Dermis microvascular lymphatic vessel endothelial cell (primary cell): ENCODE results near the gene PNLDC1. TPM values are rescaled to one million over a fixed set of nuclear protein-coding genes. Genes with fewer than 3 reads are reported as not detected.

Experiments used
- DNase-seq, 2 donors: peaks; one replicate each; pipeline versions ENCODE4 v3.0.0 to v3.0.0-alpha.2; 2010; ENCODE audit warnings: low read depth in 2 of 2
- total RNA-seq: library from RNA; depleted of rRNA; stranded (reverse); fragments of >200 nt; gene quantifications from 2 replicates; pipeline ENCODE4 v1.2.1, GENCODE V29; 2014

The PNLDC1 gene, protein sequence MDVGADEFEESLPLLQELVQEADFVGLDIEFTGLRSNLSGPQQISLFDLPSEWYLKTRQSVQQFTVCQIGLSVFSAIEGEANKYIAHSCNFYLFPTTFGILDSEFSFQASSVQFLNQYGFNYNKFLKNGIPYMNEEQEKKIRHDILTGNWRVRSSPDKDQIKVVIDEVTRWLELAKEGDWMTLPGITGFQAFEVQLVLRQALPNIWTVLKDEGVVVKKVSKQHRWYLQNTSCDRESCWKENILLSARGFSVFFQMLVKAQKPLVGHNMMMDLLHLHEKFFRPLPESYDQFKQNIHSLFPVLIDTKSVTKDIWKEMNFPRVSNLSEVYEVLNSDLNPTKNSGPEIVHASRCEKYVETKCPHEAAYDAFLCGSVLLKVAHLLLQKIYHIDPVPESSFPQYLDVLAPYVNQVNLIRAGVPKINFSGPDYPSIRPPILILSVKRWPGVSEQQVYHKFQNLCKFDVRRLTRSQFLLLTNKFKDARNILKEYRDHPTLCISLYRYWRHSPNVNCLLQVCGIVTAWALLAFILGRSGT
- not detected in 2 replicates for total RNA-seq

DNA sequence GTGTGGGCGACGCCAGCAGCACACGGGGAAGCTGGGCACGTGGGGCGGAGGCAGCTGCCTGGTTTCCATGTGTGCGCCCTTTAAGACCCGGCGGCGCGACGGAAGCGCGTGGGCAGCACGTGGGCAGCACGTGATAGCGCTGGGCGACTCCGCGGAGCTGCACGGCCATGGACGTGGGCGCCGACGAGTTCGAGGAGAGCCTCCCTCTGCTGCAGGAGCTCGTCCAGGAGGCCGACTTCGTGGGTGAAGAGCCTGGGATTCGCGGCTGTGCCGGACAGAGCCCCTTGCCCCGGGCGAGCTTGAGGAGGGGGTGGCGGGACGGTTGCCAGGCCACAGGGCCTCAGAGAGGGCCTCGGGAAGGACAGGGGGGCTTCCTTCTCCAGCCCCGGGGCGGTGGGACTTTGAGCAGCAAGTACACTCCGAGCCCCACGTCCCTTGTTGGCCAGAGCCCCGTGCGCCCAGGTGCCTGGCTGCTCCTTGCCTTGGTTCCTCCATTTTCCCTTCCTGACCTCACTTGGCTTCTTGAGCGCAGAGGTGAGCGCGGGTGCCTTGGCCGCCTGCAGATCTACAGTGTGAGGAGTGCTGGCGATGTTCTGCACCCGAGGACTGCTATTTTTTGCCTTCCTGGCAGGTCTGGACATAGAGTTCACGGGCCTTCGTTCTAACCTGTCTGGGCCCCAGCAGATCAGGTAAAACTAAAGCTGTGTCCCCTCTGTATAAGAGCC, at the start of gene PNLDC1:
PNLDC1 (plus strand) TSS at position 136 of the 725 bp plus-strand sequence; CDS start at position 168, 32 bp downstream.
- DNase-seq = no peak

DNA sequence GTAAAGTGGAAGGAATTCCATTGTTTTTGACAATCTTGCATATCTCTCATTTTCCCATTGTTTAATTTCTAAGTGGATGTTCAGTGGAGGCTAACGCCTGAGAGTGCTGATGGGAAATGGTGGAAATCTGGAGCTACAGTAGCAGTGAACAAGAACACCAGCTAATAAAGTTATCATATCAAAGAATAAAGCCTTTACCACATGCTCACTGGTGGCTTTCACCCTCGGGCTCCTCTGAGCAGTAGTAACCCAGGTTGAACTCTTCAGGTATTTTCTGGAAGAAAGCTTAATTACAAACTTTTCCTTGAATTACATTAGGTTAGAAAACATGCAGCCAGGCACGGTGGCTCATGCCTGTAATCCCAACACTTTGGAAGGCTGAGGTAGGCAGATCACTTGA, 48.6 kb upstream of the PNLDC1 start:
- DNase-seq = no peak

DNA sequence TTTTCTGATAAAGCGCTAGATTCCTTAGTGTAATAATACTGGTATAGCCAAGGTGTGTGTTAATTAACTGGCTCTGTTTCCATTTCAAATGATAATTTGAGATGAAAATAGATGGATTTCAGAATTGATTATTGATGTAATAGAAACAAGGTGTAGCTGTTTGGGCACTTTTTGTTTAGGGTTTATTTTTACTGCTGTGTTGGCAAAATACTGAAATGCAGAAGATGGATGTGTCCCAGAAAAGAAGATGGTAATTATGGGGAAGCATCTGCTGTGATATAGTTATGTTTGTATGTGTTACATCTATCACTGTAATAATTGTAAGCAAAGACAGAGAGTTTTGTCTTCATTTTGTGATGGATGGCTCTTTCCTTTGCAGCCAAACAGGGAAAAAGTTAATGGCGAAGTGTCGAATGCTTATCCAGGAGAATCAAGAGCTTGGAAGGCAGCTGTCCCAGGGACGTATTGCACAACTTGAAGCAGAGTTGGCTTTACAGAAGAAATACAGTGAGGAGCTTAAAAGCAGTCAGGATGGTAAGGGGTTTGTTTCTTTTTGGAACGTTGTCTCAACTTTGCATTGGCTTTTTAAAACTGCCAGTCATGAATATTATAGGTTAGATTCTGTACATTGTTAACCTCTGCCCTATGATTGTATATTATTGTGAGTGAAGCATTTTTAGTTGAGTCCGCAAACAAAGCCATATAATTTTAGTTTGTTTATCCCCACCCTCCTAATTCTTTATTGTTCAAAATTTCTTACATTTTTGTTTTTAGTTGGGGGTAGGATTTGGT, 46.8 kb upstream of the PNLDC1 start:
- DNase-seq = no peak

DNA sequence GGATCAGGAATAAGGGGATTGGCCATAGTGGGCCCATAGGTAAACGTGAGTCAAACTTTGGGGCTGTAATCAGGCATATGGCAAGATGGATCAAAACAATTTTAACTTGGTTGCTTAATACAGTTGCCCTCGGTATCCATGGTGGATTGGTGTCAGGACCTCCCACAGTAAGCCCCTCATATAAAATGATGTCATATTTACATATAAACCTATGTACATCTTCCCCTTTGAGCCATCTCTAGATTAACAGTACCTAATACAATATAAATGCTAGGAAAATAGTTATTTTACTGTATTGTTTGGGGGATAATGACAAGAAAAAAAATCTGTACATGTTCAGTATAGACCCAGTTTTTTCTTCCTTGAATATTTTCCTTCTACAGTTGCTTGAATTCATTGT, 45.7 kb upstream of the PNLDC1 start:
- no peak for DNase-seq

DNA sequence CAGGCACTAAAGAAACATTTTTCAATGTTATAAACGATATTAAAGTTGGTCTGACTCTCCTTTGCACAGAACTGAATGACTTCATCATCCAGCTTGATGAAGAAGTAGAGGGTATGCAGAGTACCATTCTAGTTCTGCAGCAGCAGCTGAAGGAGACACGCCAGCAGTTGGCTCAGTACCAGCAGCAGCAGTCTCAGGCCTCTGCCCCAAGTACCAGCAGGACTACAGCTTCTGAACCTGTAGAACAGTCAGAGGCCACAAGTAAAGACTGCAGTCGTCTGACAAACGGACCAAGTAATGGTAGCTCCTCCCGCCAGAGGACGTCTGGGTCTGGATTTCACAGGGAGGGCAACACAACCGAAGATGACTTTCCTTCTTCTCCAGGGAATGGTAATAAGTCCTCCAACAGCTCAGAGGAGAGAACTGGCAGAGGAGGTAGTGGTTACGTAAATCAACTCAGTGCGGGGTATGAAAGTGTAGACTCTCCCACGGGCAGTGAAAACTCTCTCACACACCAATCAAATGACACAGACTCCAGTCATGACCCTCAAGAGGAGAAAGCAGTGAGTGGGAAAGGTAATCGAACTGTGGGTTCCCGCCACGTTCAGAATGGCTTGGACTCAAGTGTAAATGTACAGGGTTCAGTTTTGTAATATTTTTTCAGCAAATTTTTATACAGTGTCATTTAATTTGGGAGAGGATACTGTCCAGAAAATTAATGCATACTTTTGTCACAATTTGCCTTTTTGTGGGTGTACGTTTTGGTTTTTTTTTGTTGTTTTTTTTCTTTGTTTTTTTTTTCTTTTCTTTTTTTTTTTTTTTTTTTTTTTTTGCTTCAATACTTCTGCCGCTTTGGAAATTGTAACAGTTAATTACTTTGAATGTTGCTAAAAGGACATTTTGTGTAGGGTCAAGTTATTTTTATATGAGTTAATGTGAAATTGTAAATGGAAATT, 44.8 kb upstream of the PNLDC1 start:
- no peak for DNase-seq

DNA sequence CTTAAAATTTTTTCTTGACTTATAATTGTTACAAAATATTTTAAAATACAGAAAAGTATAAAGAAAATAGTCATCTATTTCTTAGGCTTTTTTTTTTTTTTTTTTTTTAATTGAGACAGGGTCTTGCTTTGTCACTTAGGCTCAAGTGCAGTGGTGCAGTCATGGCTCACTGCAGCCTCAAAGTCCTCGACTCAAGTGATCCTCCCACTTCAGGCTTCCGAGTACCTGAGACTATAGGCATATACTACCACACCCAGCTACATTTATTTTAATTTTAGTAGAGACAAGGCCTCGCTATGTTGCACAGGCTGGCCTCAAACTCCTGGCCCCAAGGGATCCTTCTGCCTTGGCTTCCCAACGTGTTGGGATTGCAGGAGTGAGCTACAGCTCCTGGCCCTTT, 43.6 kb upstream of the PNLDC1 start:
- no peak for DNase-seq

DNA sequence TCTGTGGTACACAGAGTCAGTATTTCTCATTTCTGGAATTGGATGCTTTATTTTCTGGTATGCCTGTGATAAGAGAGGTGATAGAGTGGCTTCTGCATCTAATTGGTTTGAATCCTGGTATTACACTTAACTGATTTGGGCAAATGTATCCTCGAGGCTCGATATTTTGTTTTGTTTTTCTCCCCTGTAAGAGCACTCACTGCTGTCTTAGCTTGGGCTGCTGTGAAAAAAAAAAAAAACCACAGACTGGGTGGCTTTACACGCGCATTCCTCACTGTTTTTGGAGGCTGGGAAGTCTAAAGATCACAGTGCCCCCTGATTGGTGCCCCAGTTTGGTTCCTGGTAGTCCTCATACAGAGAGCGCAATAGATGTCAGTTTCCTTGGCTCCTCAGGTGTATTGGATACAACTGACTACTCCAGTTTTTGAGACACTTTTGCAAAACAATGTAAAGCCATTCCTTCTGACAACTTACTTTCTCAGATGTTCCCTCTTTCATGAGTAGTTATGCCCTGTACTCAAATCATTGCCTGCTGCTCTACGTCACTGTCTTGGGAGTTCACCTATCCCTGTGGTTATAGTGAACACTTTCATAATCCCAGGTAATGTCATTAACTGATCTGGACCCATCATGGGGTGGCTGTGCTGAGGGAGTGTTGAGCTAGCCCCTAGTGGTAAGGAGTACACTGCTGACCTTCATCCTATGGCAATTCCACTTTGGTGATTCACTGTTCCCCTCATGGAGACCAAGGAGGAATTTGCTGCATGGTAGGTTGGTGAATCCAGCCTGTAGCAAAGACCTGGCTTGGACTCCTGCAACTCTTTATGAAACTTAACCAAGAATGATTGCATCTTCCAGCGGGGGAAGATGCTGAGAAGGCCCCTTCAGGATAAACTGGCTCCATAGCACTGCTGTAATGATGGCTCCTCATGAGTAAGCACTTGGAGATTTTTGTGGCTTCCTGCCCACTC, 41.8 kb upstream of the PNLDC1 start:
- no peak for DNase-seq

DNA sequence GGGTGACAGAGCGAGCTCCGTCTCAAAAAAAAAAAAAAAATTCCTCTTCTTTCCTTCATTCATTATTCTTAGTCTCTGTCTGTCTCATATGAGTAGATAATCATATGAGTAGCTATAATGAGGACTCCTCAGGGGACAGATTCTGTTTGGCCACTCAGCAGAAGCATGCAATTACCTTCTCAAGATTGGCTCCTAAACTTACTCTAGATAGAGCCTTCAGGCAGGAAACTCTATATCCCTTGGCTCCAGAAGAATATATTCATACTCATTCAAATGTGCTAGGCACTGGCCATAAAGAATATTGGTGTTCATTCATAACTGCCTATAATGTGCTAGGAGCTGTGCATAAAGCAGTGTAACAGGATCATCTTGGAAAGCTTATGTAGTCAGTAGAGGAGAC, 40.4 kb upstream of the PNLDC1 start:
- DNase-seq = no peak

DNA sequence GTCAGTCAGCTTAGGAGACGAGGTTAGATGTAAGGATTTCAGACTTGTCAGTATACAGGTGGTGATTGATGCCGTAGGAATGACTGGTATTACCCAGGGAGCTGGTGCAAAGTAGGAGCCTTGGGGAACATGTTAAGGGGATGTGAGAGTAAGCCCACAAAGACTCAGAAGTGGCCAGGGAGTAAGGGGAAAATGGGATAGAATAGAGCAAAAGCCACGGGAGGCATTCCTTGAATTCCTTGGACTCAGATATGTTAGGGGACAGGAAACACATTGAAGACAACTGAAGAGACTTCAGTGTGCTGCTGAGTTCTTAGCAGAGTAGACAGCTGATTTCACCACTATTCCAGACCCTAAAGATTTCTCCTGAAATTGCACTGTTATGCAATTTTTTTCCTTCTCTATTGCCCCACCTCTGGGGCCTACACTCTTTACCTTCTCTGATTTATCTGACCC, 39.4 kb upstream of the PNLDC1 start:
- DNase-seq = peak in 1 of 2 donors; percentile 40

DNA sequence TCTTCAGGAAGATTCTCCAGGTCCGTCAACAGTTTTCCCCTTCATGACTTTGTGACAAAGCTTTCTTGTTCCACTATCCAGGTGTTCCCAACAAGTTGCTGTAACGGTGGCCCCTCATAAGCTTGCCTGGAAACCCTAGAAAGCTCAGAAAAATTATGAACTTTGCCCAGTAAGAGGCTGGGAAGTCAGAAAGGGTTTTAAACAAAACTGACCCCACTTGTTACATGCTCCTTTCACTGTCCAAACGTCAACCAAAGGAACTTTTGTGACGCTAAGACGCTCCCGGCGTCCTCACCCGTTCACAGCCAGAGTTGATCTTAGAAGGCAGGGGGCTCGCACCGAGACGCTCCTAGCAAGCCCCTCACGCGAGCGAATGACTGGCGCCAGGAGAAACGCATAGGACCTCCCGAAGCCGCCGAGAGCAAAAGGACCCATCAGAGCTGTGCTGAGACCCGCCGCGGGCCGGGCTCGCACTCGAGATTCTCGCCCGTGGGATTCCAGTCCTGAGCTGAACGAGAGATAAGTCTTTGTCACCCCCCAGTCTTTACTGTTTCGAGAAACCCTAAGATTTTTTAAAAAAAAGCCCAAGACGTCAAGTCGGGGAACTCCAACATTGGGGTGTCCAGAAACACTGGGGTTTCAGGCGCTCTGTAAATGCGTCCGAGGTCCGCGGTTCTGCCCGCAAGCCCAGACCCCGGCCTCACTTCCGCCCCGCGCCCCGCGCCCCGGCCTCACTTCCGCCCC, 38.8 kb upstream of the PNLDC1 start:
- peak in 1 of 2 donors; percentile 37 for DNase-seq

DNA sequence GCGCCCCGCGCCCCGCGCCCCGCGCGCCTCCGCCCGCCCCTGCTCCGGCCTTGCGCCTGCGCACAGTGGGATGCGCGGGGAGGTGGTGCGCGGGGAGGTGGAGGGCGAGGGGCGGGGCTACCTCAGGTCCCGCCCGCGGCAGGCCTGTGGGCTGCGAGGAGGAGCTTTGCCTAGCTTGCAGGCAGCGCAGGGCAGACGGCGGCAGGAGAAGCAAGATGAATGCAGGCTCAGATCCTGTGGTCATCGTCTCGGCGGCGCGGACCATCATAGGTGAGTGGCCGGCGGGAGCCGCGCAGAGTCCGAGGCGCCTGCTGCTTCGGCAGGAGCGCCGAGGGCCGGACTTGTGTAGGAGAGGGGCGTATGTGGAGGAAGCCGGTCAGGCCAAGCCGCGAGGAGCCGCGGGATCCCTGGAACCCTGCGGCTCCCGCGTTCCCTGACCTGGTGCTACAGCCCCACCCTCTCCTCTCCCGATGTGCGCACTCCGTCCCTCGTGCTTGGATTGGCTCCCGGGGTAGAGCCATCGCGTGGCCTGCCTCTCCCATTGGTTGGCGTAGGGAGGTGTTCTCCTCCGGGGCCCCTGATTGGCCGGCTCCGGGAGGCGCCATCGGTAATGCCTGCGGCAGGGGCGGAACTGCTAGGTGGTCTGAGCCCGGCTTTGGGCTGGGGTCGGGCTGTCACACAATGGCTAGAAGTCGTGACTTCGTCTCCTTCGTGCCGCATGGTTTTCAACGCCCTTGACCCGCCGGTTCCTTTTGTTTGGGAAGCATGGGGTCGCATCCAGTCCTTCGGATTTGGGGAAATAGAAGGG, 38.0 kb upstream of the PNLDC1 start, which contains the start of gene ACAT2:
ACAT2 (plus strand) TSS at position 173 of the 808 bp plus-strand sequence; CDS start at position 216, 43 bp downstream.
- DNase-seq = peak; percentile 87 to 94

DNA sequence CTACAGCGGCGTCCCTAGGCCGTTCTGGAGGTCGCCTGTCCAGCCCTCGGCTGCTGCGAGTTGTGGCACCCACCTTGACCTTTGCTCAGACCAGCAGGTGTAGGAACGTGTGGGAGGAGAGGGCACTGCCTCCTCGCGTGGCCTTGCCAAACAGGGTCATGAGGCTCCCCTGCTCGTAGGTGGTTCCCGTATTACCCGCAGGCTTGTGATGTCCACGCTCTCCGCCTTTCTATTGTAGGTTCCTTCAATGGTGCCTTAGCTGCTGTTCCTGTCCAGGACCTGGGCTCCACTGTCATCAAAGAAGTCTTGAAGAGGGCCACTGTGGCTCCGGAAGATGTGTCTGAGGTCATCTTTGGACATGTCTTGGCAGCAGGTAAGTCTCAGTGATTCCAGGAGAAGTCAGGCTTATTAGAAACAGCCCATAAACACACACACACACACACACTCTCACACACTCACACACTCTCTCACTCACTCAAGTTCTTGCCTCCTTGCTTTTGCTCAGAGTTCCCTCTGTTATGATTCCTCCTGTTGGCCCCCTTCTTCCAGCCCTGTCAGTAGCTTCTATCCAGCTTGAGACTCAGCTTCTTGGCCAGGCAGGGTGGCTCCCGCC, 37.3 kb upstream of the PNLDC1 start:
- peak in 1 of 2 donors; percentile 9 for DNase-seq

DNA sequence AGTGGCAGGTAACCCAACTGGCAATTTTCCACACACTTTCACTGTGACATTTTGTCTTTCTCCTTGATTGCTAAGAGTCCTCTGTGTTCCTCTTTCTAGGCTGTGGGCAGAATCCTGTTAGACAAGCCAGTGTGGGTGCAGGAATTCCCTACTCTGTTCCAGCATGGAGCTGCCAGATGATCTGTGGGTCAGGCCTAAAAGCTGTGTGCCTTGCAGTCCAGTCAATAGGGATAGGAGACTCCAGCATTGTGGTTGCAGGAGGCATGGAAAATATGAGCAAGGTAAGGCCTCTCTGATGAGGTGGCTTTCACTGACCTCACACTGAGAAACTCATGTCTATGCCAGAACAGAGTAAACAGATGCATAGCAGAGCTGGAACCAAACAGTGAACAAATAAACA, 33.2 kb upstream of the PNLDC1 start:
- no peak for DNase-seq

DNA sequence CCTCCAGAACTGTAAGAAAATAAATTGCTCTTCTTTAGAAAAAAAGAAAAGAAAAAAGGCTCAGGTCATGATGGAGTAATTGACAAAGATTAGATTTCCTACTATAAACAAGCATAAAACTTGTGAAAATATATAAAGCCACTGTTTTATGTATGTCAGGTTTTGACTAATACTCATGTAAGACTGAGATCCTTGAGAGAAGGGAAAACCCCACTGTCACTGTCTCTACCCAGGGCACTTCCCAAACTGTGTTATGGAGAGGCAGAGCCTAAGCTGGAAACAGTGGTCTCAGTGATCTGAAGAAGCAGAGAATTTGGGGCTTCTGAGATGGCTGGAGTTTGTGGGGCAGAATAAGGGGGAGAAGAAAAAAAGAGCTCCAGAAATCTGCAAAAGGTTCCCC, 30.6 kb upstream of the PNLDC1 start:
- no peak for DNase-seq

DNA sequence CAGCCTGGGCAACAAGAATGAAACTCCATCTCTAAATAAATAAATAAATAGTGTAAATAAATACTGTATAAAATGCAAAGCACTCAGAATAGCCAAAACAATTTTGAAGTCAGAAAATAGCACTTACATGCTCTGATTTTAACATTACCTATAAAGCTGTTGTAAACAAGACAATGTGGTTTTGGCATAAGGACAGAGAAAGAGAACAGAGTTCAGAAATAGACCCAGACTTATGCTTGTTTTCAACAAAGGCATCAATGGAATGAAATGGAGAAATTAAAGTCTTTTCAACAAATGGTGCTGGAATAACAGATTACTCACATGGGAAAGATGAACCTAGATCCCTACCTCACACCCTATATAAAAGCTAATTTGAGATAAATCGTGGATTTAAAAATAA, 27.9 kb upstream of the PNLDC1 start:
- DNase-seq = no peak

DNA sequence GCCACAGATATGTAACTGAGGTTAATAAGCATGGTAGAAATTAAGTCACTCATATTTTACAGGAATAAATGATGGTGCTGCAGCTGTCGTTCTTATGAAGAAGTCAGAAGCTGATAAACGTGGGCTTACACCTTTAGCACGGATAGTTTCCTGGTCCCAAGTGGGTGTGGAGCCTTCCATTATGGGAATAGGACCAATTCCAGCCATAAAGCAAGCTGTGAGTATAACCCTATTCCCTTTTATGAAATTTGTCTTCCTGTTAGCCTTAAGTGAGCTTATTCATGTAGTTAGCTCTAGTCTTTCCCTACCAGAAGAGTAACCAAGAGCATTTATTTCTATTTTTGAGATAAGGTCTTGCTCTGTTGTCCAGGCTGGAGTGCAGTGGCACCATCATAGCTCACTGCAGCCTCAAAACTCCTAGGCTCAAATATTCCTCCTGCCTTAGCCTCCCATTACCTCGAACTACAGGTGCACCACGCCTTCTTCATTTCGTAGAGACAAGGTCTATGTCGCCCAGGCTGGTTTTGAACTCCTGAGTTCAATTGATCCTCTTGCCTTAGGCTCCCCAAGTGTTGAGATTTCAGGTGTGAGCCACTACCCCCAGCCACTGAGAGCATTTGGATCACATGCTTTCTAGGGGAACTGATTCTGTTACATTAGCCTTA, 22.7 kb upstream of the PNLDC1 start:
- DNase-seq = no peak

DNA sequence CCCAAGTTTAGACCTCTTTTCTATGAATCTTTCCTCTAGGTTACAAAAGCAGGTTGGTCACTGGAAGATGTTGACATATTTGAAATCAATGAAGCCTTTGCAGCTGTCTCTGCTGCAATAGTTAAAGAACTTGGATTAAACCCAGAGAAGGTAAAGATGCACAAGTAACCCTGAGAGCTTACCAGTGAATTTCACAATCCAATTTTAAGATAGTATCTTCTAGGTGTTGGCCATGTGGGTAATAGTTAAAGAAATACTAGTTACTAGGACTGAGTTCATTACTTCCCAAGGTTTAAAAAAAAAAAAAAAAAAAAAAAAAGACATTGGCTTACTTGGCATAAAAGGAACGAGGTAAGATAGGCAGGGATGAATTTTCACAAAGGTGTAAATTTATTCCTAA, 21.9 kb upstream of the PNLDC1 start:
- DNase-seq = no peak
